IMR-90 (cell line): ENCODE results near the gene COL9A3. TPM values are rescaled to one million over a fixed set of nuclear protein-coding genes. Genes with fewer than 3 reads are reported as not detected.

Source experiments
- ATAC-seq: fragments of 200-7000 bp; cut with Tn5 transposase; 2 replicates; pipeline ENCODE4 v1.9.1; 2020; ENCODE audit warnings: low read depth, mild to moderate bottlenecking, moderate library complexity
- BruUV-seq: library from RNA; stranded (reverse); fragments of 400-500 nt; replicated peaks from 2 replicates; lab custom pipeline; 2021; lab: Mats Ljungman, UMichigan
- CTCF ChIA-PET: fragments of 300-600 bp; formaldehyde crosslinking; extraction: SDS; loops from one replicate; lab custom pipeline; 2021; ENCODE audit warnings: antibody characterized with exemption; lab: Yijun Ruan, JAX
- POLR2A ChIA-PET: fragments of 300-600 bp; sonication (Branson Sonifier 250); formaldehyde crosslinking; loops from one replicate; lab custom pipeline; 2022; ENCODE audit warnings: antibody characterized with exemption; ENCODE audit not compliant: unreplicated experiment; lab: Charles Lee
- DNase-seq: peaks from one replicate; pipeline ENCODE4 v3.0.0; 2013
- H2AFZ ChIP-seq: replicated peaks from 2 replicates; pipeline ENCODE3; 2013; ENCODE audit warnings: low read length, mild to moderate bottlenecking; ENCODE audit not compliant: poor library complexity
- H2AK5ac ChIP-seq: 2 replicates; pipeline ENCODE4 v1.6.1; 2013; ENCODE audit warnings: low read depth, low read length, inconsistent platforms
- H2AK9ac ChIP-seq: replicated peaks from 2 replicates; pipeline ENCODE3; 2013; ENCODE audit warnings: mild to moderate bottlenecking, low read depth, low read length, moderate library complexity; ENCODE audit not compliant: poor library complexity
- H2BK120ac ChIP-seq: 2 replicates; pipeline ENCODE4 v1.6.1; 2013; ENCODE audit warnings: low read depth, low read length, inconsistent platforms
- H2BK15ac ChIP-seq: 3 replicates; pipeline ENCODE4 v1.6.1; 2013; ENCODE audit warnings: low read depth, low read length, inconsistent platforms
- H2BK20ac ChIP-seq: 2 replicates; pipeline ENCODE4 v1.6.1; 2013; ENCODE audit warnings: low read depth, mild to moderate bottlenecking, inconsistent platforms, low read length, moderate library complexity
- H2BK5ac ChIP-seq: 2 replicates; pipeline ENCODE4 v1.6.1; 2013; ENCODE audit warnings: mild to moderate bottlenecking, low read depth, low read length, inconsistent platforms; ENCODE audit not compliant: poor library complexity, severe bottlenecking
- H3K14ac ChIP-seq: replicated peaks from 2 replicates; pipeline ENCODE4 v1.6.1; 2013; ENCODE audit warnings: low read depth, low read length, inconsistent platforms
- H3K18ac ChIP-seq: 2 replicates; pipeline ENCODE4 v1.6.1; 2013; ENCODE audit warnings: low read depth, low read length, control low read depth
- H3K23ac ChIP-seq: 2 replicates; pipeline ENCODE4 v1.6.1; 2013; ENCODE audit warnings: low read depth, low read length, inconsistent platforms
- H3K27ac ChIP-seq: 2 replicates; pipeline ENCODE4 v1.5.1; 2013; ENCODE audit warnings: mild to moderate bottlenecking, control low read depth, low read length; ENCODE audit not compliant: insufficient read depth
- H3K27me3 ChIP-seq: 2 replicates; pipeline ENCODE4 v1.6.1; 2013; ENCODE audit warnings: low read length; ENCODE audit not compliant: control insufficient read depth, insufficient read depth
- H3K36me3 ChIP-seq: 2 replicates; pipeline ENCODE4 v1.6.1; 2013; ENCODE audit warnings: low read length, mixed read lengths; ENCODE audit not compliant: control insufficient read depth, insufficient read depth
- H3K4ac ChIP-seq: 2 replicates; pipeline ENCODE4 v1.6.1; 2013; ENCODE audit warnings: low read depth, low read length, inconsistent platforms
- H3K4me1 ChIP-seq: 2 replicates; pipeline ENCODE4 v1.6.1; 2013; ENCODE audit warnings: low read length, mixed read lengths; ENCODE audit not compliant: control insufficient read depth, insufficient read depth
- H3K4me2 ChIP-seq: 2 replicates; pipeline ENCODE4 v1.6.1; 2013; ENCODE audit warnings: low read depth, mild to moderate bottlenecking, control low read depth, low read length, moderate library complexity
- H3K4me3 ChIP-seq: 2 replicates; pipeline ENCODE4 v1.5.1; 2013; ENCODE audit warnings: low read depth, mild to moderate bottlenecking, control low read depth, low read length, moderate library complexity; ENCODE audit not compliant: insufficient read depth
- H3K56ac ChIP-seq: 2 replicates; pipeline ENCODE4 v1.6.1; 2013; ENCODE audit warnings: low read length, inconsistent platforms; ENCODE audit not compliant: insufficient read depth; ENCODE audit errors: extremely low read depth
- H3K79me1 ChIP-seq, 2 experiments: 2 replicates each; pipeline ENCODE4 v1.6.1; 2013; ENCODE audit warnings: low read length in 2 of 2, inconsistent platforms in 1 of 2, low read depth in 1 of 2
- H3K9ac ChIP-seq: 2 replicates; pipeline ENCODE4 v1.6.1; 2013; ENCODE audit warnings: low read depth, low read length, control low read depth
- H3K9me1 ChIP-seq: 2 replicates; pipeline ENCODE4 v1.6.1; 2013; ENCODE audit warnings: low read length, inconsistent platforms; ENCODE audit not compliant: insufficient read depth
- H3K9me3 ChIP-seq: 2 replicates; pipeline ENCODE4 v1.6.1; 2013; ENCODE audit warnings: low read length; ENCODE audit not compliant: control insufficient read depth, insufficient read depth
- H4K20me1 ChIP-seq: 2 replicates; pipeline ENCODE4 v1.6.1; 2013; ENCODE audit warnings: low read length, inconsistent platforms; ENCODE audit not compliant: insufficient read depth
- H4K5ac ChIP-seq: 2 replicates; pipeline ENCODE4 v1.6.1; 2013; ENCODE audit warnings: mild to moderate bottlenecking, low read depth, low read length, control low read depth
- H4K8ac ChIP-seq, 2 experiments: 2 replicates each; pipeline ENCODE4 v1.6.1; 2013; ENCODE audit warnings: low read depth in 2 of 2, low read length in 2 of 2, control low read depth in 1 of 2, inconsistent platforms in 1 of 2
- H4K91ac ChIP-seq: 2 replicates; pipeline ENCODE4 v1.6.1; 2013; ENCODE audit warnings: low read depth, low read length, inconsistent platforms; ENCODE audit not compliant: insufficient read depth
- BHLHE40 ChIP-seq: fragments of 150-350 bp; IDR thresholded peaks from 2 replicates; pipeline ENCODE4 v1.6.1; 2016; ENCODE audit warnings: mild to moderate bottlenecking, low read depth, low read length
- FOS ChIP-seq: fragments of 150-350 bp; IDR thresholded peaks from 2 replicates; pipeline ENCODE4 v1.6.1; 2016; ENCODE audit warnings: low read depth, low read length
- MAZ ChIP-seq: IDR thresholded peaks from 2 replicates; pipeline ENCODE4 v1.6.1; 2012; ENCODE audit warnings: low read depth, mild to moderate bottlenecking, low read length, improper control_type of control experiment, moderate library complexity, borderline replicate concordance
- MXI1 ChIP-seq: IDR thresholded peaks from 2 replicates; pipeline ENCODE4 v1.6.1; 2012; ENCODE audit warnings: low read depth, mild to moderate bottlenecking, low read length, moderate library complexity, borderline replicate concordance
- RCOR1 ChIP-seq: IDR thresholded peaks from 2 replicates; pipeline ENCODE4 v1.6.1; 2012; ENCODE audit warnings: mild to moderate bottlenecking, low read length, improper control_type of control experiment; ENCODE audit not compliant: insufficient replicate concordance
- RFX5 ChIP-seq: IDR thresholded peaks from 2 replicates; pipeline ENCODE4 v1.8.0; 2012; ENCODE audit warnings: low read depth, mild to moderate bottlenecking, low read length, moderate library complexity
- SMC3 ChIP-seq: fragments of 150-350 bp; IDR thresholded peaks from 2 replicates; pipeline ENCODE4 v1.6.1; 2016; ENCODE audit warnings: low read depth, mild to moderate bottlenecking, antibody characterized with exemption, low read length, moderate library complexity
- WGBS, 2 experiments: methylation state at CpG; one replicate each; pipeline versions ENCODE4 v1.1.5 to v1.1.7; 2013; ENCODE audit warnings: missing lambda C conversion rate in 2 of 2; ENCODE audit not compliant: insufficient read length in 1 of 2; ENCODE audit errors: extremely low coverage in 2 of 2; 5-methylcytosine and 5-hydroxymethylcytosine counted together
- dilution Hi-C: fragments of 300-500 bp; cut with HindIII; formaldehyde crosslinking; loops from one replicate; pipeline ENCODE4 v1.14.3; 2018; ENCODE audit warnings: low sequenced_read_pairs; ENCODE audit not compliant: unreplicated experiment
- in situ Hi-C: fragments of 300-500 bp; cut with MboI; formaldehyde crosslinking; loops from 3 replicates; pipeline ENCODE4 v1.14.3; 2019; ENCODE audit warnings: low sequenced_read_pairs, inconsistent platforms, mixed read lengths
- intact Hi-C: fragments of 100-400 bp; cut with micrococcal nuclease; formaldehyde crosslinking; loops from 2 replicates; pipeline ENCODE4 v1.10.0; 2022
- polyA plus RNA-seq, 3 experiments: library from polyadenylated mRNA; depleted of rRNA; stranded (reverse); fragments of >200 nt; gene quantifications; 2 replicates each; pipeline ENCODE4 v1.2.3, GENCODE V29; 2012; ENCODE audit warnings: low replicate concordance in 1 of 3
- total RNA-seq: library from RNA; depleted of rRNA; stranded (reverse); fragments of >200 nt; gene quantifications from 2 replicates; pipeline ENCODE4 v1.2.3, GENCODE V29; 2012
- TF ChIP-seq, protein P1 (sequence below): fragments of 150-350 bp; IDR thresholded peaks from 2 replicates; pipeline ENCODE4 v1.6.1; 2016; ENCODE audit warnings: low read depth, mild to moderate bottlenecking, low read length, moderate library complexity, borderline replicate concordance
- TF ChIP-seq, protein P2 (sequence below): conservative IDR thresholded peaks from 2 replicates; pipeline ENCODE4 v1.5.1; 2012; ENCODE audit warnings: mild to moderate bottlenecking, low read depth, low read length, improper control_type of control experiment

The COL9A3 gene
- total and polyA plus RNA-seq, 2 of the 4 experiments (the other 2 are of a cell fraction): 0.36 to 1.4 TPM

GRCh38 chr20:62799873-62800272 is 17.0 kb upstream of the COL9A3 start:
- Histone ChIP-seq H4K5ac (no peak overlapping the region), H3K14ac (no peak overlapping the region), H3K4ac (no peak overlapping the region), H2BK15ac (no peak overlapping the region), H4K8ac (no peak overlapping the region), H3K56ac (no peak overlapping the region), H3K27ac (no peak overlapping the region), H3K9ac (no peak overlapping the region), H3K9me1 (no peaks in the 10 kb centered on the region), H3K27me3 (no peaks in the 10 kb centered on the region), H2BK120ac (no peak overlapping the region), H3K36me3 (peaks cover 32% of the 10 kb centered on the region), H4K20me1 (peaks cover 14% of the 10 kb centered on the region), H4K91ac (no peak overlapping the region), H3K4me3 (no peak overlapping the region), H3K9me3 (no peaks in the 10 kb centered on the region), H3K4me2 (no peak overlapping the region), H2BK5ac (no peak overlapping the region), H3K18ac (no peak overlapping the region), H3K4me1 (peaks cover 6% of the 10 kb centered on the region), H2BK20ac (no peak overlapping the region), H2AFZ (no peak overlapping the region), H2AK9ac (no peak overlapping the region), H3K23ac (no peak overlapping the region), H3K79me1 (peaks cover 11 to 15% of the 10 kb centered on the region in 2 experiments), H2AK5ac (no peak overlapping the region)
- in situ Hi-C loops: no loop called here
- BruUV-seq: no TSS peak
- dilution Hi-C loops: no loop called here
- DNase-seq (no peak), ATAC-seq (no peak)
- ChIA-PET CTCF (no interaction called here), POLR2A (interaction anchor here (0.6 kb wide), 1 partner anchor 707 kb away, joined by 11 read pairs; no protein-coding TSS in a partner anchor)
- intact Hi-C loops: no loop called here
- TF ChIP-seq, protein P1, sequence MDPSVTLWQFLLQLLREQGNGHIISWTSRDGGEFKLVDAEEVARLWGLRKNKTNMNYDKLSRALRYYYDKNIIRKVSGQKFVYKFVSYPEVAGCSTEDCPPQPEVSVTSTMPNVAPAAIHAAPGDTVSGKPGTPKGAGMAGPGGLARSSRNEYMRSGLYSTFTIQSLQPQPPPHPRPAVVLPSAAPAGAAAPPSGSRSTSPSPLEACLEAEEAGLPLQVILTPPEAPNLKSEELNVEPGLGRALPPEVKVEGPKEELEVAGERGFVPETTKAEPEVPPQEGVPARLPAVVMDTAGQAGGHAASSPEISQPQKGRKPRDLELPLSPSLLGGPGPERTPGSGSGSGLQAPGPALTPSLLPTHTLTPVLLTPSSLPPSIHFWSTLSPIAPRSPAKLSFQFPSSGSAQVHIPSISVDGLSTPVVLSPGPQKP: no peak
- TF ChIP-seq FOS (no peak), MAZ (no peak), BHLHE40 (no peak), RFX5 (no peak), SMC3 (no peak), RCOR1 (no peak), MXI1 (no peak)
- TF ChIP-seq, protein P2, sequence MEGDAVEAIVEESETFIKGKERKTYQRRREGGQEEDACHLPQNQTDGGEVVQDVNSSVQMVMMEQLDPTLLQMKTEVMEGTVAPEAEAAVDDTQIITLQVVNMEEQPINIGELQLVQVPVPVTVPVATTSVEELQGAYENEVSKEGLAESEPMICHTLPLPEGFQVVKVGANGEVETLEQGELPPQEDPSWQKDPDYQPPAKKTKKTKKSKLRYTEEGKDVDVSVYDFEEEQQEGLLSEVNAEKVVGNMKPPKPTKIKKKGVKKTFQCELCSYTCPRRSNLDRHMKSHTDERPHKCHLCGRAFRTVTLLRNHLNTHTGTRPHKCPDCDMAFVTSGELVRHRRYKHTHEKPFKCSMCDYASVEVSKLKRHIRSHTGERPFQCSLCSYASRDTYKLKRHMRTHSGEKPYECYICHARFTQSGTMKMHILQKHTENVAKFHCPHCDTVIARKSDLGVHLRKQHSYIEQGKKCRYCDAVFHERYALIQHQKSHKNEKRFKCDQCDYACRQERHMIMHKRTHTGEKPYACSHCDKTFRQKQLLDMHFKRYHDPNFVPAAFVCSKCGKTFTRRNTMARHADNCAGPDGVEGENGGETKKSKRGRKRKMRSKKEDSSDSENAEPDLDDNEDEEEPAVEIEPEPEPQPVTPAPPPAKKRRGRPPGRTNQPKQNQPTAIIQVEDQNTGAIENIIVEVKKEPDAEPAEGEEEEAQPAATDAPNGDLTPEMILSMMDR: no peak
- WGBS, 2 experiments: 85% methylated on average over 4 of the region's 10 CpGs; no CpG with 5 or more reads in 1 of the 2 experiments
